Measurements from ENCODE around the gene PDE6A. TPM values are rescaled to one million over a fixed set of nuclear protein-coding genes. Genes with fewer than 3 reads are reported as not detected.

The PDE6A gene
- polyA plus RNA-seq, 2 of the 4 experiments (the other 2 are of a cell fraction), result 0.28 to 0.35 TPM

DNA sequence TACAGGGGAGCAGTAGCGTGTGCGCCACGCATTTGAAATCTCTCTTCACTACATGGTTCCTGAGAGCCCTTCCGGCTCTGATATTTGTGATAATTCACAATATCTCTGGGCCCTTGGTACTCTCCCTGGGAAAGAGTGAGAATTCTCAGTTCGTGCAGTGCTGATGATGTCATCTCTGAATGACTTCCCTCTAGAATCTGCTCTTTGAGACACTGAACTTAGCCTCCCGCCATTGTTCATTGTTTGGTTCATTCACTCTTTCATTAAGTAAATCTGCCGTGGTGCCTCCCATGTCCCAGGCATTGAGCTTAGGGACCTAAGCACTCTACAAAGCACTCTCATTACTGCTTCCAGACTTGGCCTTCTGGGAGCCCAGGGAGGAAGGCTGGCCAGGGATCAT is 120.5 kb downstream of the PDE6A start:
- Histone ChIP-seq H3K4me2 (no peak overlapping the region), H3K4me1 (peaks cover 5% of the 10 kb centered on the region; the same call in 1 of the 3 replicates), H3K27ac (no peak overlapping the region), H3K9me3 (no peaks in the 10 kb centered on the region), H3K4me3 (no peak overlapping the region)
- ChIA-PET CTCF (interaction anchor here (1.0 to 29.2 kb wide), 8 partner anchors 9 to 185 kb away, joined by 3 to 768 read pairs (median 24); no protein-coding TSS in a partner anchor), POLR2A (no interaction called here)
- no peak for FAIRE-seq
- no peak for DNase-seq (ENCODE audit: low read depth in 1 of 2, low spot score in 1 of 2)
- ATAC-seq, result no peak
- TF ChIP-seq KDM1A (IDR thresholded peaks at IDR 0.05; ENCODE audit: low read depth) (no peak), RAD21 (conservative IDR thresholded peaks at IDR 0.05 in 1 of 2, IDR thresholded peaks at IDR 0.05 in 1 of 2) (no peak), EHF (CRISPR knock-in tag; IDR thresholded peaks at IDR 0.05) (no peak), HOXA7 (CRISPR knock-in tag; IDR thresholded peaks at IDR 0.05) (no peak), FOSB (CRISPR knock-in tag; IDR thresholded peaks at IDR 0.05) (no peak), JUN (IDR thresholded peaks at IDR 0.05) (no peak), PBX3 (IDR thresholded peaks at IDR 0.05) (no peak), JUNB (IDR thresholded peaks at IDR 0.05) (no peak)
- TF ChIP-seq, protein P1, sequence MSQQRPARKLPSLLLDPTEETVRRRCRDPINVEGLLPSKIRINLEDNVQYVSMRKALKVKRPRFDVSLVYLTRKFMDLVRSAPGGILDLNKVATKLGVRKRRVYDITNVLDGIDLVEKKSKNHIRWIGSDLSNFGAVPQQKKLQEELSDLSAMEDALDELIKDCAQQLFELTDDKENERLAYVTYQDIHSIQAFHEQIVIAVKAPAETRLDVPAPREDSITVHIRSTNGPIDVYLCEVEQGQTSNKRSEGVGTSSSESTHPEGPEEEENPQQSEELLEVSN (IDR thresholded peaks at IDR 0.05; ENCODE audit: borderline replicate concordance, low read depth), result no peak
- 90% methylated on average over 7 of the region's 7 CpGs for WGBS (ENCODE audit: missing lambda C conversion rate)

DNA sequence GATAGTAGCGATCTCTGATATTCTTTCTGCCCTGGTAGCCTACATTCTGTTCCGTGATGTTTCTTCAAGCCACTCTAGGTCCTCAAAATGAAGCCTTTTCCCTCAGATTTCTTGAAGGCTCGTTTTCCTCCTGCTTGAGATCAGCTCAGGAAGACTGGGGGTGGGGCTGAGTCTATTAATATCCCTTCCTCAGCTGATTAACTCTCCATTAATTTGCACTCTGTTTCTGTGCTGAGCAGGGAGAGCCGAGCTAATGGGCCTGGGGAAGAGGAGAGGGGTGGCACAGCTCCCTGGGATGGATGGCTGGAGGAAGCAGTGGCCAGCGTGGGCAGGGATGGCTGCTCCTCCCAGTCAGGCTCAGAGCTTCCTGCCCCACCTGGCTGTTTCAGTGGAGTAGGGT is 121.2 kb downstream of the PDE6A start:
- 80% methylated on average over 5 of the region's 5 CpGs for WGBS (ENCODE audit: missing lambda C conversion rate)
- ATAC-seq (no peak), FAIRE-seq (no peak), DNase-seq (ENCODE audit: low read depth in 1 of 2, low spot score in 1 of 2) (no peak)
- CTCF ChIA-PET, result interaction anchor here (0.9 to 29.2 kb wide), 10 partner anchors 9 to 184 kb away, joined by 3 to 768 read pairs (median 5); no protein-coding TSS in a partner anchor
- Histone ChIP-seq H3K4me2 (no peak overlapping the region), H3K4me1 (no peaks in the 10 kb centered on the region), H3K9me3 (no peaks in the 10 kb centered on the region), H3K27ac (no peak overlapping the region), H3K4me3 (no peak overlapping the region)
- TF ChIP-seq JUNB (IDR thresholded peaks at IDR 0.05) (no peak), KDM5A (IDR thresholded peaks at IDR 0.05) (no peak), SREBF2 (IDR thresholded peaks at IDR 0.05) (no peak), RAD21 (conservative IDR thresholded peaks at IDR 0.05 in 1 of 2, IDR thresholded peaks at IDR 0.05 in 1 of 2) (no peak), MYC (IDR thresholded peaks at IDR 0.05; ENCODE audit: borderline replicate concordance, low read length) (no peak), CHD2 (IDR thresholded peaks at IDR 0.05; ENCODE audit: low read length, partially characterized antibody) (no peak), MAFK (IDR thresholded peaks at IDR 0.05; ENCODE audit: partially characterized antibody) (no peak), TP53 (CRISPR knock-in tag; IDR thresholded peaks at IDR 0.05) (no peak), RNF2 (IDR thresholded peaks at IDR 0.05; ENCODE audit: borderline replicate concordance, low read depth) (no peak), EHMT2 (IDR thresholded peaks at IDR 0.05; ENCODE audit: low read depth) (no peak), CHD4 (IDR thresholded peaks at IDR 0.05; ENCODE audit: borderline replicate concordance) (no peak)
- TF ChIP-seq, protein P2, sequence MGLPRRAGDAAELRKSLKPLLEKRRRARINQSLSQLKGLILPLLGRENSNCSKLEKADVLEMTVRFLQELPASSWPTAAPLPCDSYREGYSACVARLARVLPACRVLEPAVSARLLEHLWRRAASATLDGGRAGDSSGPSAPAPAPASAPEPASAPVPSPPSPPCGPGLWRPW (IDR thresholded peaks at IDR 0.05), result no peak
- TF ChIP-seq, protein P3, sequence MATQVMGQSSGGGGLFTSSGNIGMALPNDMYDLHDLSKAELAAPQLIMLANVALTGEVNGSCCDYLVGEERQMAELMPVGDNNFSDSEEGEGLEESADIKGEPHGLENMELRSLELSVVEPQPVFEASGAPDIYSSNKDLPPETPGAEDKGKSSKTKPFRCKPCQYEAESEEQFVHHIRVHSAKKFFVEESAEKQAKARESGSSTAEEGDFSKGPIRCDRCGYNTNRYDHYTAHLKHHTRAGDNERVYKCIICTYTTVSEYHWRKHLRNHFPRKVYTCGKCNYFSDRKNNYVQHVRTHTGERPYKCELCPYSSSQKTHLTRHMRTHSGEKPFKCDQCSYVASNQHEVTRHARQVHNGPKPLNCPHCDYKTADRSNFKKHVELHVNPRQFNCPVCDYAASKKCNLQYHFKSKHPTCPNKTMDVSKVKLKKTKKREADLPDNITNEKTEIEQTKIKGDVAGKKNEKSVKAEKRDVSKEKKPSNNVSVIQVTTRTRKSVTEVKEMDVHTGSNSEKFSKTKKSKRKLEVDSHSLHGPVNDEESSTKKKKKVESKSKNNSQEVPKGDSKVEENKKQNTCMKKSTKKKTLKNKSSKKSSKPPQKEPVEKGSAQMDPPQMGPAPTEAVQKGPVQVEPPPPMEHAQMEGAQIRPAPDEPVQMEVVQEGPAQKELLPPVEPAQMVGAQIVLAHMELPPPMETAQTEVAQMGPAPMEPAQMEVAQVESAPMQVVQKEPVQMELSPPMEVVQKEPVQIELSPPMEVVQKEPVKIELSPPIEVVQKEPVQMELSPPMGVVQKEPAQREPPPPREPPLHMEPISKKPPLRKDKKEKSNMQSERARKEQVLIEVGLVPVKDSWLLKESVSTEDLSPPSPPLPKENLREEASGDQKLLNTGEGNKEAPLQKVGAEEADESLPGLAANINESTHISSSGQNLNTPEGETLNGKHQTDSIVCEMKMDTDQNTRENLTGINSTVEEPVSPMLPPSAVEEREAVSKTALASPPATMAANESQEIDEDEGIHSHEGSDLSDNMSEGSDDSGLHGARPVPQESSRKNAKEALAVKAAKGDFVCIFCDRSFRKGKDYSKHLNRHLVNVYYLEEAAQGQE (IDR thresholded peaks at IDR 0.05), result no peak
- TF ChIP-seq, protein P4, sequence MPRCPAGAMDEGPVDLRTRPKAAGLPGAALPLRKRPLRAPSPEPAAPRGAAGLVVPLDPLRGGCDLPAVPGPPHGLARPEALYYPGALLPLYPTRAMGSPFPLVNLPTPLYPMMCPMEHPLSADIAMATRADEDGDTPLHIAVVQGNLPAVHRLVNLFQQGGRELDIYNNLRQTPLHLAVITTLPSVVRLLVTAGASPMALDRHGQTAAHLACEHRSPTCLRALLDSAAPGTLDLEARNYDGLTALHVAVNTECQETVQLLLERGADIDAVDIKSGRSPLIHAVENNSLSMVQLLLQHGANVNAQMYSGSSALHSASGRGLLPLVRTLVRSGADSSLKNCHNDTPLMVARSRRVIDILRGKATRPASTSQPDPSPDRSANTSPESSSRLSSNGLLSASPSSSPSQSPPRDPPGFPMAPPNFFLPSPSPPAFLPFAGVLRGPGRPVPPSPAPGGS (IDR thresholded peaks at IDR 0.05), result no peak
- TF ChIP-seq, protein P1 (IDR thresholded peaks at IDR 0.05; ENCODE audit: borderline replicate concordance, low read depth), result no peak
- POLR2A ChIA-PET, result no interaction called here

All from A549 (cell line).